B cell (primary cell): Measurements from ENCODE around the gene EPN2. TPM values are rescaled to one million over a fixed set of nuclear protein-coding genes. Genes with fewer than 3 reads are reported as not detected.

ENCODE experiments used
- ATAC-seq: fragments of 200-7000 bp; cut with Tn5 transposase; one replicate; pipeline ENCODE4 v1.10.0; 2021; ENCODE audit warnings: low read depth, mild to moderate bottlenecking, moderate number of reproducible peaks, moderate library complexity
- CTCF ChIA-PET: fragments of 350-600 bp; sonication (Branson Sonifier 250); formaldehyde crosslinking; loops from one replicate; lab custom pipeline; 2021; ENCODE audit warnings: antibody characterized with exemption, inconsistent platforms; lab: Charles Lee
- POLR2A ChIA-PET: fragments of 350-600 bp; sonication (Branson Sonifier 250); formaldehyde crosslinking; loops from one replicate; lab custom pipeline; 2021; ENCODE audit warnings: antibody characterized with exemption; lab: Charles Lee
- DNase-seq: peaks from one replicate; pipeline ENCODE4 v3.0.0; 2013
- H2AFZ ChIP-seq: 2 replicates; pipeline ENCODE4 v1.6.1; 2012; ENCODE audit warnings: mild to moderate bottlenecking, low read depth, low read length; ENCODE audit not compliant: insufficient read depth, poor library complexity, severe bottlenecking
- H3K27ac ChIP-seq, 2 donors: 1 replicate in 1 of 2; 2 replicates in 1 of 2; pipeline ENCODE4 v1.5.1; 2012 to 2013; ENCODE audit warnings: low read length in 2 of 2, mild to moderate bottlenecking in 2 of 2, moderate library complexity in 1 of 2
- H3K27me3 ChIP-seq, 4 experiments: fragments of 200-600 bp in 1 of 4; sonication (generic) in 1 of 4; replicated peaks in 1 of 4; 1 replicate in 2 of 4; 2 replicates in 2 of 4; pipeline versions ENCODE4 v1.6.1 to v1.7.0; 2013 to 2016; ENCODE audit warnings: low read length in 3 of 4, mild to moderate bottlenecking in 2 of 4, mixed read lengths in 1 of 4, moderate library complexity in 1 of 4; ENCODE audit not compliant: insufficient read depth in 4 of 4, control insufficient read depth in 3 of 4; ENCODE audit errors: control extremely low read depth in 1 of 4
- H3K36me3 ChIP-seq, 2 experiments: replicated peaks in 1 of 2; 1 replicate in 1 of 2; 2 replicates in 1 of 2; pipeline versions ENCODE4 v1.6.1 to v1.7.1; 2013; ENCODE audit warnings: low read length in 1 of 2; ENCODE audit not compliant: insufficient read depth in 2 of 2, control insufficient read depth in 1 of 2; ENCODE audit errors: control extremely low read depth in 1 of 2, extremely low read depth in 1 of 2
- H3K4me1 ChIP-seq, 2 donors: fragments of 200-600 bp in 1 of 2; sonication (generic) in 1 of 2; 1 replicate in 1 of 2; 2 replicates in 1 of 2; pipeline versions ENCODE4 v1.5.1 to v1.6.1; 2013 to 2017; ENCODE audit warnings: low read length in 2 of 2; ENCODE audit not compliant: control insufficient read depth in 2 of 2, insufficient read depth in 2 of 2
- H3K4me2 ChIP-seq: replicated peaks from 2 replicates; pipeline ENCODE3; 2012; ENCODE audit warnings: mild to moderate bottlenecking, low read depth, low read length; ENCODE audit not compliant: poor library complexity, severe bottlenecking
- H3K4me3 ChIP-seq, 5 experiments: fragments of 200-600 bp in 1 of 5; sonication (generic) in 1 of 5; 1 replicate in 3 of 5; 2 replicates in 2 of 5; pipeline versions ENCODE4 v1.5.1 to v1.7.0; 2011 to 2016; ENCODE audit warnings: low read length in 4 of 5, mild to moderate bottlenecking in 4 of 5, low read depth in 2 of 5, control low read depth in 1 of 5, moderate library complexity in 1 of 5; ENCODE audit not compliant: insufficient read depth in 1 of 5; ENCODE audit errors: control extremely low read depth in 1 of 5, extremely low read depth in 1 of 5
- H3K79me2 ChIP-seq: fragments of 200-600 bp; sonication (generic); one replicate; pipeline ENCODE4 v1.6.0; 2016; ENCODE audit warnings: low read length; ENCODE audit not compliant: control insufficient read depth, insufficient read depth
- H3K9ac ChIP-seq: fragments of 200-600 bp; sonication (generic); 2 replicates; pipeline ENCODE4 v1.6.1; 2017; ENCODE audit warnings: mild to moderate bottlenecking, low read length, moderate library complexity
- H3K9me3 ChIP-seq, 3 donors: one replicate each; pipeline versions ENCODE4 v1.6.1 to v1.7.1; 2013; ENCODE audit warnings: low read length in 2 of 3; ENCODE audit not compliant: control insufficient read depth in 2 of 3, insufficient read depth in 1 of 3; ENCODE audit errors: control extremely low read depth in 1 of 3
- H4K20me1 ChIP-seq: 2 replicates; pipeline ENCODE4 v1.6.0; 2012; ENCODE audit warnings: mild to moderate bottlenecking, low read length; ENCODE audit not compliant: insufficient read depth, control insufficient read depth, poor library complexity, severe bottlenecking
- H3K27ac Mint-ChIP-seq: one replicate; pipeline ENCODE4 v1.8.0; 2021; ENCODE audit warnings: mixed read lengths
- H3K27me3 Mint-ChIP-seq: one replicate; pipeline ENCODE4 v1.8.0; 2021; ENCODE audit warnings: mixed read lengths
- H3K4me1 Mint-ChIP-seq: one replicate; pipeline ENCODE4 v1.8.0; 2021; ENCODE audit warnings: mixed read lengths
- H3K4me3 Mint-ChIP-seq: one replicate; pipeline ENCODE4 v1.8.0; 2021; ENCODE audit warnings: mixed read lengths
- H3K9me3 Mint-ChIP-seq: one replicate; pipeline ENCODE4 v1.8.0; 2022; ENCODE audit warnings: mixed read lengths; ENCODE audit not compliant: insufficient read depth
- CTCF ChIP-seq: fragments of 200-600 bp; IDR thresholded peaks from one replicate; pipeline ENCODE4 v1.8.0; 2022; ENCODE audit warnings: antibody characterized with exemption, mild to moderate bottlenecking
- EZH2 ChIP-seq: IDR thresholded peaks from 2 replicates; pipeline ENCODE4 v1.6.1; 2012; ENCODE audit warnings: borderline replicate concordance, low read depth, mild to moderate bottlenecking, moderate library complexity, low read length; ENCODE audit not compliant: insufficient read depth, poor library complexity, severe bottlenecking
- WGBS: methylation state at CpG from one replicate; pipeline ENCODE4 v1.1.5; 2013; ENCODE audit warnings: missing lambda C conversion rate; ENCODE audit not compliant: insufficient coverage; 5-methylcytosine and 5-hydroxymethylcytosine counted together
- intact Hi-C: fragments of 100-400 bp; cut with micrococcal nuclease; formaldehyde crosslinking; loops from one replicate; pipeline ENCODE4 v1.10.0; 2022
- polyA plus RNA-seq: library from polyadenylated mRNA; depleted of rRNA; stranded (reverse); fragments of >200 nt; gene quantifications from 2 replicates; pipeline ENCODE4 v1.2.3, GENCODE V29; 2012
- total RNA-seq, 2 donors: library from RNA; stranded (reverse); fragments of 120-200 nt in 1 of 2; gene quantifications; 1 replicate in 1 of 2; 2 replicates in 1 of 2; pipeline versions ENCODE4 v1.2.3 to v1.2.4, GENCODE V29; 2013 to 2022

The EPN2 gene
- total and polyA plus RNA-seq, 2 donors (not counting 1 experiment from before 2014, with no cell fraction given) = 15.7 to 35.6 TPM

GRCh38 chr17:19311421-19312215 is 74.5 kb downstream of the EPN2 start:
- no peak overlapping the region for H2AFZ ChIP-seq
- WGBS = no CpG with 5 or more reads among the region's 6 CpGs
- no peaks in the 10 kb centered on the region for H3K9me3 ChIP-seq
- peaks cover 4% of the 10 kb centered on the region for H4K20me1 ChIP-seq
- H3K36me3 ChIP-seq = peaks cover 0 to 10% of the 10 kb centered on the region in 2 experiments
- H3K4me2 ChIP-seq = no peak overlapping the region
- H3K27me3 Mint-ChIP-seq = no peaks in the 10 kb centered on the region
- H3K9ac ChIP-seq = no peak overlapping the region
- no peak overlapping the region for H3K27ac Mint-ChIP-seq
- peaks cover 22% of the 10 kb centered on the region for H3K4me1 Mint-ChIP-seq
- POLR2A ChIA-PET = no interaction called here
- H3K4me3 Mint-ChIP-seq = no peak overlapping the region
- peaks cover 20 to 22% of the 10 kb centered on the region in 2 donors for H3K4me1 ChIP-seq
- ATAC-seq = no peak
- peaks cover 0 to 31% (median 3%) of the 10 kb centered on the region in 4 experiments for H3K27me3 ChIP-seq
- intact Hi-C loops = no loop called here
- peaks cover 10% of the 10 kb centered on the region for H3K79me2 ChIP-seq
- no peaks in the 10 kb centered on the region for H3K9me3 Mint-ChIP-seq
- CTCF ChIA-PET = interaction anchor here (1.3 to 1.5 kb wide), 2 partner anchors 10 to 26 kb away, joined by 3 to 7 read pairs; no protein-coding TSS in a partner anchor
- DNase-seq = no peak
- H3K27ac ChIP-seq = no peak overlapping the region
- TF ChIP-seq CTCF (no peak), EZH2 (no peak)
- no peak overlapping the region for H3K4me3 ChIP-seq

- H3K9ac ChIP-seq = no peak overlapping the region
- peaks cover 4% of the 10 kb centered on the region for H4K20me1 ChIP-seq
- no peak overlapping the region for H3K4me3 ChIP-seq
- Mint-ChIP-seq H3K27ac (no peak overlapping the region), H3K4me1 (peaks cover 21% of the 10 kb centered on the region), H3K27me3 (peaks cover under 1% of the 10 kb centered on the region), H3K4me3 (no peak overlapping the region), H3K9me3 (no peaks in the 10 kb centered on the region)
- H3K79me2 ChIP-seq = peaks cover 10% of the 10 kb centered on the region
- H2AFZ ChIP-seq = no peak overlapping the region
- ChIA-PET POLR2A (no interaction called here), CTCF (interaction anchor here (1.5 kb wide), 1 partner anchor 26 kb away, joined by 7 read pairs; no protein-coding TSS in a partner anchor)
- no peak overlapping the region for H3K4me2 ChIP-seq
- peaks cover 0 to 31% (median 3%) of the 10 kb centered on the region in 4 experiments for H3K27me3 ChIP-seq
- H3K4me1 ChIP-seq = peaks cover 14 to 16% of the 10 kb centered on the region in 2 donors
- no peak for DNase-seq
- H3K9me3 ChIP-seq = no peaks in the 10 kb centered on the region
- TF ChIP-seq EZH2 (no peak), CTCF (no peak)
- ATAC-seq = no peak
- no peak overlapping the region for H3K27ac ChIP-seq
- H3K36me3 ChIP-seq = peaks cover 0 to 10% of the 10 kb centered on the region in 2 experiments
- intact Hi-C loops = no loop called here
- 92% methylated on average over 6 of the region's 7 CpGs for WGBS
These were observed 75.2 kb downstream of the EPN2 start for GRCh38 chr17:19312406-19312805.
